Smooth muscle cell (in vitro differentiated cells): ENCODE data around the gene ENKD1. TPM values are rescaled to one million over a fixed set of nuclear protein-coding genes. Genes with fewer than 3 reads are reported as not detected.

Experiments
- DNase-seq: peaks from one replicate; lab custom pipeline; 2025; ENCODE audit not compliant: unreplicated experiment; lab: John Stamatoyannopoulos, UW
- H2AFZ ChIP-seq: fragments of 200-600 bp; sonication (generic); 2 replicates; pipeline ENCODE4 v1.6.0; 2016; ENCODE audit warnings: antibody characterized with exemption, low read depth, mild to moderate bottlenecking
- H3F3A ChIP-seq: fragments of 200-600 bp; sonication (generic); 2 replicates; pipeline ENCODE4 v1.6.0; 2017; ENCODE audit warnings: antibody characterized with exemption, low read depth
- H3K27ac ChIP-seq: fragments of 200-600 bp; sonication (generic); 2 replicates; pipeline ENCODE4 v1.5.1; 2016; ENCODE audit warnings: low read depth, mild to moderate bottlenecking
- H3K27me3 ChIP-seq: fragments of 200-600 bp; sonication (generic); 2 replicates; pipeline ENCODE4 v1.6.1; 2016; ENCODE audit warnings: low read depth, mild to moderate bottlenecking
- H3K36me3 ChIP-seq: fragments of 200-600 bp; sonication (generic); 2 replicates; pipeline ENCODE4 v1.5.1; 2016; ENCODE audit warnings: low read depth
- H3K4me1 ChIP-seq: fragments of 200-600 bp; sonication (generic); 2 replicates; pipeline ENCODE4 v1.5.1; 2016; ENCODE audit warnings: low read depth
- H3K4me2 ChIP-seq: fragments of 200-600 bp; sonication (generic); 2 replicates; pipeline ENCODE4 v1.6.0; 2016; ENCODE audit warnings: mild to moderate bottlenecking
- H3K4me3 ChIP-seq: fragments of 200-600 bp; sonication (generic); 2 replicates; pipeline ENCODE4 v1.5.1; 2016; ENCODE audit warnings: mild to moderate bottlenecking
- H3K79me2 ChIP-seq: fragments of 200-600 bp; sonication (generic); 2 replicates; pipeline ENCODE4 v1.6.0; 2016; ENCODE audit warnings: low read depth, mild to moderate bottlenecking
- H3K9ac ChIP-seq: fragments of 200-600 bp; sonication (generic); 2 replicates; pipeline ENCODE4 v1.6.0; 2016; ENCODE audit warnings: low read depth
- H3K9me3 ChIP-seq: fragments of 200-600 bp; sonication (generic); replicated peaks from 2 replicates; pipeline ENCODE4 v1.5.1; 2016; ENCODE audit warnings: low read depth
- H4K20me1 ChIP-seq: fragments of 200-600 bp; sonication (generic); 2 replicates; pipeline ENCODE4 v1.6.0; 2016; ENCODE audit warnings: low read depth
- WGBS: methylation state at CpG from one replicate; pipeline ENCODE4 v1.1.7; 2016; ENCODE audit warnings: low lambda C conversion rate; 5-methylcytosine and 5-hydroxymethylcytosine counted together
- polyA plus RNA-seq: library from polyadenylated mRNA; unstranded; fragments of >200 nt; fragmentation: Nextera tagmentation; extraction: Ambion mirVana; gene quantifications from 2 replicates; pipeline ENCODE4 v1.2.1, GENCODE V29; 2016
- total RNA-seq: library from RNA; depleted of rRNA; stranded (reverse); fragments of >200 nt; gene quantifications from 2 replicates; pipeline ENCODE4 v1.2.3, GENCODE V29; 2014
- TF ChIP-seq, protein P1 (sequence below): fragments of 200-600 bp; sonication (generic); IDR thresholded peaks from 2 replicates; pipeline ENCODE4 v1.5.1; 2017; ENCODE audit warnings: borderline replicate concordance, mild to moderate bottlenecking, antibody characterized with exemption; ENCODE audit not compliant: insufficient read depth, poor library complexity, severe bottlenecking

Gene ENKD1
- total and polyA plus RNA-seq, 2 experiments from 2014 or later, result 9.8 to 14.2 TPM

DNA sequence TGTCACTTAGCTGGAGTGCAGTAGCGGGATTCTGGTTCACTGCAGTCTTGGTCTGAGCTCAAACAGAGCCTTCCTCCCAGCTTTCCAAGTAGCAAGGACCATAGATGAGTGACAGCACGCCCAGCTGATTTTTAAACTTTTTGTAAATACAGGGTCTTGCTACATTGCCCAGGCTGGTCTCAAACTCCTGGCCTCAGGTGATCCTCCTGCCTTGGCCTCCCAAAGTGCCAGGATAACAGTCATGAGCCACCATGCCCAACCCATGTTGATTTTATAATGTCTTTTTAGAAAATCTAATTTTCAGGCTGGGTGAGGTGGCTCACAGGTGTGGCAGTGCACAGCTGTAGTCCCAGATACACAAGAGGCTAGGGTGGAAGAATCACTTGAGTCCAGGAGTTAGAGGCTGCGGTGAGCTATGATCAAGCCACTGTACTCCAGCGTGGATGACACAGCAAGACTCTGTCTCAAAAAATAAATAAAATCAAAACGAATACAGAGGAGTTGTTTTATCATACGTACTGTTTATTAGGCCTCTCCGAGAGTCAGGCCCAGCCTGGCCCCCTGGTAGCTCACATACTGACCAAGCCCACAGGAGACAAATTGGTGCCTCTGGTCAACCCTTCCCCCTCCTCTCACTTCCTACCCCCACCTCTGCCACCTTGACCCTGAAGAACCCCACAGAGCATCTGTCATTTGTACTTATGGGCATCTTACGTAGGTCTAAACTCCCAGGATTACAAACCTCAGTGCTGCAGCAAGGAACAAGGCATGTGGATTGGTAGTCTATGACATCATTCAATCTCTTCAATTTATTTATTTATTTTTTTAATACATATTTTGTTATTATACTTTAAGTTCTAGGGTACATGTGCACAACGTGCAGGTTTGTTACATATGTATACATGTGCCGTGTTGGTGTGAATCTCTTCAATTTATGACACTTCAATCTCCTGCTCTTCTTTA, 13.7 kb upstream of the ENKD1 start:
- H3K27ac ChIP-seq, result no peak overlapping the region
- H3K4me2 ChIP-seq, result no peak overlapping the region
- no peaks in the 10 kb centered on the region for H4K20me1 ChIP-seq
- TF ChIP-seq, protein P1, sequence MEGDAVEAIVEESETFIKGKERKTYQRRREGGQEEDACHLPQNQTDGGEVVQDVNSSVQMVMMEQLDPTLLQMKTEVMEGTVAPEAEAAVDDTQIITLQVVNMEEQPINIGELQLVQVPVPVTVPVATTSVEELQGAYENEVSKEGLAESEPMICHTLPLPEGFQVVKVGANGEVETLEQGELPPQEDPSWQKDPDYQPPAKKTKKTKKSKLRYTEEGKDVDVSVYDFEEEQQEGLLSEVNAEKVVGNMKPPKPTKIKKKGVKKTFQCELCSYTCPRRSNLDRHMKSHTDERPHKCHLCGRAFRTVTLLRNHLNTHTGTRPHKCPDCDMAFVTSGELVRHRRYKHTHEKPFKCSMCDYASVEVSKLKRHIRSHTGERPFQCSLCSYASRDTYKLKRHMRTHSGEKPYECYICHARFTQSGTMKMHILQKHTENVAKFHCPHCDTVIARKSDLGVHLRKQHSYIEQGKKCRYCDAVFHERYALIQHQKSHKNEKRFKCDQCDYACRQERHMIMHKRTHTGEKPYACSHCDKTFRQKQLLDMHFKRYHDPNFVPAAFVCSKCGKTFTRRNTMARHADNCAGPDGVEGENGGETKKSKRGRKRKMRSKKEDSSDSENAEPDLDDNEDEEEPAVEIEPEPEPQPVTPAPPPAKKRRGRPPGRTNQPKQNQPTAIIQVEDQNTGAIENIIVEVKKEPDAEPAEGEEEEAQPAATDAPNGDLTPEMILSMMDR, result no peak
- no peak for DNase-seq
- H3K4me1 ChIP-seq, result no peaks in the 10 kb centered on the region
- WGBS, result 97% methylated on average over 10 of the region's 10 CpGs
- no peak overlapping the region for H2AFZ ChIP-seq
- H3K36me3 ChIP-seq, result no peaks in the 10 kb centered on the region
- H3K9me3 ChIP-seq, result no peaks in the 10 kb centered on the region
- no peaks in the 10 kb centered on the region for H3K27me3 ChIP-seq
- no peak overlapping the region for H3K4me3 ChIP-seq
- H3K9ac ChIP-seq, result no peak overlapping the region
- H3F3A ChIP-seq, result no peaks in the 10 kb centered on the region
- no peaks in the 10 kb centered on the region for H3K79me2 ChIP-seq

DNA sequence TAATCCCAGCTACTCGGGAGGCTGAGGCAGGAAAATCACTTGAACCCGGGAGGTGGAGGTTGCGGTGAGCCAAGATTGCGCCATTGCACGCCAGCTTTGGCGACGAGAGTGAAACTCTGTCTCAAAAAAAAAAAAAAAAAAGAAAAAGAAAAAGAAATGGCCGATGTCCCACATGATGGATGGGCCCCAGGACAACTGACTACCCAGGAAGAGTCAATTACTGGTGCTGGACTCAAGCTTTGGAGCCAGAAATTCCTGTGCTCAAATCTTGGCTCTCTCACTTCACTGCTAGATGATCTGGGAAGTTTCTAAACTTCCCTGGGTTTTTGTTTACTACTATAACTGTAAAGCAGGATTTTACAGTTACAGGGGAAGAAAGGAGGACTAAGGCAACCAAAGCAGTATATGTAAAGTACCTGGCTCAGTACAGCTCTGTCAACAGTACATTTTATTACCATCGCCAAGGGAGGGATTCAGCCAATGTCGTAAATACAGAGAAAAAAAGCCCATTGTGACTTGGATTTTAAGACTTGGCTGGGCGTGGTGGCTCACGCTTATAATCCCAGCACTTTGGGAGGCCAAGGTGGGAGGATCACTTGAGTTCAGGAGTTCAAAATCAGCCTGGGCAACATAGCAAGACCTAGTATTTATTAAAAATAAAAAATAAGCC, 11.9 kb upstream of the ENKD1 start:
- Histone ChIP-seq H3K9ac (no peak overlapping the region), H3K4me1 (no peaks in the 10 kb centered on the region), H3F3A (no peaks in the 10 kb centered on the region), H3K4me3 (no peak overlapping the region), H3K79me2 (no peaks in the 10 kb centered on the region), H3K36me3 (no peaks in the 10 kb centered on the region), H3K9me3 (no peaks in the 10 kb centered on the region), H3K27me3 (no peaks in the 10 kb centered on the region), H3K4me2 (no peak overlapping the region), H4K20me1 (no peaks in the 10 kb centered on the region), H3K27ac (peak overlapping the region; percentile 52), H2AFZ (no peak overlapping the region)
- TF ChIP-seq, protein P1, result no peak
- DNase-seq, result no peak
- 87% methylated on average over 9 of the region's 12 CpGs for WGBS

DNA sequence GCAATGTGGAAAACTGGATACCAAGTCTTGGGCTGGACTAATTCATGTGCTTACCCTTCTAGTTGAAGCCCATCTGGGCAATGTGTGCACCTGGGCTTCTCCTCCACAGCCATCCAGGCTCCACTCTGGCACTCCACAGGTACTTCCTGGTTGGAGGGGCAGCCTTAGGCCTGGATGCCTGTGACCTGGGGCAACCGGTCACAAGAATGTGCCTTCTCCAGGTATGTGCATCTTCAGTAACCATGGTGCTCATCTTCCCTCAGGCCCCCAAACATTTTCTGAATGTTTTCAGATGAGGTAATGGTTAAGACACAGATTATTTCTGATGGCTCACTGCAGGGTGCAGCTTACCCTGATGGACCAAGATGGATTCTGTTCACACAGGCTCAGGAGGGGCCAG, 11.2 kb upstream of the ENKD1 start:
- no peaks in the 10 kb centered on the region for H3K36me3 ChIP-seq
- H3F3A ChIP-seq, result no peaks in the 10 kb centered on the region
- no peak overlapping the region for H3K4me3 ChIP-seq
- H3K27ac ChIP-seq, result peak overlapping the region; percentile 63
- H3K9me3 ChIP-seq, result no peaks in the 10 kb centered on the region
- WGBS, result 50% methylated on average over 1 of the region's 1 CpG
- no peak overlapping the region for H2AFZ ChIP-seq
- no peaks in the 10 kb centered on the region for H3K79me2 ChIP-seq
- no peaks in the 10 kb centered on the region for H3K27me3 ChIP-seq
- no peaks in the 10 kb centered on the region for H3K4me1 ChIP-seq
- no peak for DNase-seq
- TF ChIP-seq, protein P1, result no peak
- H3K9ac ChIP-seq, result no peak overlapping the region
- no peaks in the 10 kb centered on the region for H4K20me1 ChIP-seq
- no peak overlapping the region for H3K4me2 ChIP-seq
